Testis (tissue), 3 donors: ENCODE measurements around the gene FBXL7. TPM values are rescaled to one million over a fixed set of nuclear protein-coding genes. Genes with fewer than 3 reads are reported as not detected.

Source experiments
- DNase-seq: peaks from one replicate; pipeline ENCODE4 v3.0.0-alpha.2; 2019
- H3K27ac ChIP-seq, 2 donors: fragments of 200-600 bp; sonication (generic); one replicate each; pipeline ENCODE4 v1.5.1; 2019
- H3K27me3 ChIP-seq: fragments of 200-600 bp; sonication (generic); one replicate; pipeline ENCODE4 v1.5.1; 2019
- H3K36me3 ChIP-seq: fragments of 200-600 bp; sonication (generic); one replicate; pipeline ENCODE4 v1.5.1; 2017; ENCODE audit warnings: low read depth; ENCODE audit errors: missing control alignments
- H3K4me1 ChIP-seq: fragments of 200-600 bp; sonication (generic); one replicate; pipeline ENCODE4 v1.5.1; 2019
- H3K4me3 ChIP-seq, 2 donors: fragments of 200-600 bp; sonication (generic); one replicate each; pipeline ENCODE4 v1.5.1; 2017 to 2019
- H3K9me3 ChIP-seq: fragments of 200-600 bp; sonication (generic); one replicate; pipeline ENCODE4 v1.5.1; 2017
- CTCF ChIP-seq, 3 experiments: fragments of 450-650 bp in 2 of 3; fragments of 200-600 bp in 1 of 3; sonication (generic) in 1 of 3; IDR thresholded peaks; one replicate each; pipeline ENCODE4 v1.5.1; 2016 to 2019; ENCODE audit warnings: antibody characterized with exemption in 3 of 3, mild to moderate bottlenecking in 2 of 3, moderate library complexity in 1 of 3
- POLR2A ChIP-seq: fragments of 450-650 bp; IDR thresholded peaks from one replicate; pipeline ENCODE4 v1.6.1; 2017; ENCODE audit warnings: antibody characterized with exemption, mild to moderate bottlenecking, moderate library complexity
- WGBS, 2 donors: methylation state at CpG; one replicate each; pipeline ENCODE4 v1.1.5; 2018; 5-methylcytosine and 5-hydroxymethylcytosine counted together
- intact Hi-C: fragments of 100-400 bp; cut with DNase I; formaldehyde crosslinking; loops from one replicate; pipeline ENCODE4 v1.15.1; 2023; ENCODE audit warnings: low total_unique reads
- polyA plus RNA-seq: library from polyadenylated mRNA; stranded (reverse); fragments of 350-450 nt; fragmentation: Illumina TruSeq; extraction: RNeasy Lipid Tissue Mini Kit (QIAGEN cat#74804); gene quantifications from one replicate; pipeline ENCODE4 v1.2.3, GENCODE V29; 2014; ENCODE audit warnings: low read depth, low replicate concordance; ENCODE audit not compliant: insufficient read depth
- total RNA-seq, 2 donors: library from RNA; depleted of rRNA; stranded (reverse); fragments of >200 nt; gene quantifications; one replicate each; pipeline ENCODE4 v1.2.3, GENCODE V29; 2016

FBXL7 gene
- total and polyA plus RNA-seq, 3 donors from 2014 or later = 9.8 to 17.3 (median 15.2) TPM

GRCh38 chr5:15596936-15597335 is 97.0 kb downstream of the FBXL7 start:
- H3K4me3 ChIP-seq = no peak overlapping the region
- WGBS, 2 donors = 95 to 97% methylated on average over 1 of the region's 1 CpG
- no peaks in the 10 kb centered on the region for H3K27me3 ChIP-seq
- no peak for TF ChIP-seq POLR2A
- TF ChIP-seq CTCF (IDR thresholded peaks at IDR 0.05) = no peak
- H3K9me3 ChIP-seq = no peaks in the 10 kb centered on the region
- intact Hi-C loops = no loop called here
- DNase-seq = no peak
- no peaks in the 10 kb centered on the region for H3K4me1 ChIP-seq
- no peak overlapping the region for H3K27ac ChIP-seq
- no peaks in the 10 kb centered on the region for H3K36me3 ChIP-seq

GRCh38 chr5:15597804-15598203 is 97.8 kb downstream of the FBXL7 start:
- DNase-seq = no peak
- no peak for TF ChIP-seq CTCF (IDR thresholded peaks at IDR 0.05)
- Histone ChIP-seq H3K4me3 (no peak overlapping the region), H3K27me3 (no peaks in the 10 kb centered on the region), H3K36me3 (no peaks in the 10 kb centered on the region), H3K27ac (no peak overlapping the region), H3K4me1 (no peaks in the 10 kb centered on the region), H3K9me3 (no peaks in the 10 kb centered on the region)
- intact Hi-C loops = no loop called here
- 95 to 98% methylated on average over 1 of the region's 1 CpG for WGBS, 2 donors

DNA sequence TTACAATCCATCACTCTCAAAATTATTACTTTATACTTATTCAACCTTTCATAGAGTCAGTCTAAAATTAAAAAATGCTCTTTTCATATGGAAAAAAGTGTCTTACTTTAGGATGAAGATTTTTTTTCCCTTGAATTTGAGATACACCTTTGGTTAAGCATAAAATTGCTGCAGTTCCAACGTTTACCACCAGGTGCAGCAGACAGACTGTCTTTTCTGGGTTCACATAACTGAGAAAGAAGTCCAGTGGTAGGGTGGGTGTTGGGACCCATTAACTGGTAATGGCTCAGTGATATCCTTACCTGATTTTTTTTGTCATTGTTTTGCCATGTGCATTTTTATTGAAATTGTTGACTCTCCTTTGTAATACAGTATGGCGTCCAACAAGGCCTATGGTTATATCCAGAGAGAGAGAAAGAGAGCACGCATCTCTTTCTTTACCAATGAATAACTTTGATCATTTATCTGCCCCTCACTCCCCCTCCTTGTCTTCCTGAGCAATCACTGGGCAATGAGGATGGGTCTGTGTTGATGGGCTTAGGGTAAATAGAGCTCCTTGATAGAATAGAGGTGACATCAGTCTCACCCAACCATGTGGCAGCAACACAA is 98.4 kb downstream of the FBXL7 start:
- no peaks in the 10 kb centered on the region for H3K9me3 ChIP-seq
- H3K27ac ChIP-seq = no peak overlapping the region
- no peak overlapping the region for H3K4me3 ChIP-seq
- intact Hi-C loops = no loop called here
- H3K36me3 ChIP-seq = no peaks in the 10 kb centered on the region
- DNase-seq = peak; percentile 30
- H3K27me3 ChIP-seq = no peaks in the 10 kb centered on the region
- TF ChIP-seq CTCF (IDR thresholded peaks at IDR 0.05) (peak; percentile 10 to 83 (median 56)), POLR2A (no peak)
- H3K4me1 ChIP-seq = no peaks in the 10 kb centered on the region
- 68 to 69% methylated on average over 3 of the region's 3 CpGs for WGBS, 2 donors

DNA sequence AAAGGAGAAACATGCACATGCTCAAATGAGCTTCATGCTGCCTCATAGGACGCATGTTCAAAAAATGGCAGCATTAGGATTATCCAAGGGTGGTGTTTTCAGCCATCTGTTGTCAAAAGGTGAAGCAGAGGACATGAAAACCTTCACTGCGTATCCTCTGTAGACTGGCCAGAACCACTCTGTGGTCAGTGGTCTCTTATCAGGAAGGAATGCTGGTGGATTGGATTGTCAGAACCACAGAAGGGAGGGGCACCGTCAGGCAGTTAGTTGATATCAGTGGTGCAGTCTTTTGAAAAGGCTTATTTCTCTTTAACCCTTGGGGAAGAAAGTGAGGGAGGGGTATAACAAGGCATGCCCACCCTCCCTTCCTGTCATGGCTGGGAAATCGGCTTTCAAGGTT is 100.1 kb downstream of the FBXL7 start:
- 68 to 90% methylated on average over 4 of the region's 4 CpGs for WGBS, 2 donors
- Histone ChIP-seq H3K4me3 (no peak overlapping the region), H3K9me3 (no peaks in the 10 kb centered on the region), H3K36me3 (no peaks in the 10 kb centered on the region), H3K27ac (no peak overlapping the region), H3K27me3 (no peaks in the 10 kb centered on the region), H3K4me1 (no peaks in the 10 kb centered on the region)
- DNase-seq = no peak
- no peak for TF ChIP-seq POLR2A
- no peak for TF ChIP-seq CTCF (IDR thresholded peaks at IDR 0.05)
- intact Hi-C loops = no loop called here

DNA sequence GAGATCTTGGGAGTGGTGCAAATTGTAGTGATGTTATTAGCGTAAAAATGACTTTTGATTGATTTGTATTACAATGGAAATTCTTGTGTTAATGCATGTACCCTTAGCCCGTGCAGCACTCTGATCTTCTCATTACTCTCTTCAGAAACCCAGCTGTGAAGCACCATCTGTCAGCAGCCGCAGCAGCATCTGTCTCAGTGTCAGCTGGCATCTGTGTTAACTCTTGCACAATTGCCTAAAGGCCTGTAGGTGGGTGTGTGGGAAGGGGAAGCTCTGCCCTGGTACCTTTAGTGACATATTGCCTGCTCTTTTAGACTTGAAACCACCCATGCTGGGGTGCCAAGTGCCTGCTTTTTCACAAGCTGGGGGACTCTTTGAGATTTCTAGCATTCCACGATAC is 101.3 kb downstream of the FBXL7 start:
- WGBS, 2 donors = 88 to 89% methylated on average over 4 of the region's 4 CpGs
- H3K4me1 ChIP-seq = no peaks in the 10 kb centered on the region
- no peaks in the 10 kb centered on the region for H3K27me3 ChIP-seq
- H3K4me3 ChIP-seq = no peak overlapping the region
- H3K36me3 ChIP-seq = no peaks in the 10 kb centered on the region
- TF ChIP-seq CTCF (IDR thresholded peaks at IDR 0.05) (no peak), POLR2A (no peak)
- DNase-seq = no peak
- H3K9me3 ChIP-seq = no peaks in the 10 kb centered on the region
- H3K27ac ChIP-seq = no peak overlapping the region
- intact Hi-C loops = no loop called here
